Spleen (tissue), 7 donors: Measurements from ENCODE around the gene LRP1B.

Experiments
- CTCF ChIP-seq, 11 experiments: fragments of 200-600 bp in 7 of 11; fragments of 450-650 bp in 4 of 11; sonication (generic) in 4 of 11; IDR thresholded peaks in 8 of 11; conservative IDR thresholded peaks in 3 of 11; 1 replicate in 7 of 11; 2 replicates in 4 of 11; pipeline versions ENCODE4 v1.4.0 to v1.8.0; 2016 to 2021; ENCODE audit warnings: antibody characterized with exemption in 11 of 11, inconsistent platforms in 4 of 11, mild to moderate bottlenecking in 1 of 11
- POLR2A ChIP-seq, 3 donors: fragments of 450-650 bp; IDR thresholded peaks; one replicate each; pipeline ENCODE4 v1.5.1; 2017; ENCODE audit warnings: antibody characterized with exemption in 3 of 3, mild to moderate bottlenecking in 1 of 3
- POLR2AphosphoS5 ChIP-seq, 3 donors: sonication (generic); formaldehyde crosslinking; IDR thresholded peaks; one replicate each; pipeline ENCODE4 v1.5.1; 2017; ENCODE audit warnings: antibody characterized with exemption in 3 of 3
- donor health status: DM: no; HTN: no; CAD: no; lungs with moderate emphysema.
- donor health status: DM: no; HTN: no; CAD: no.
- donor health status: DM: no; HTN: no; CAD: no.

GRCh38 chr2:141142025-141142424 lies 988.8 kb downstream of the LRP1B start:
- TF ChIP-seq CTCF (IDR thresholded peaks at IDR 0.05 in 8 of 11, conservative IDR thresholded peaks at IDR 0.05 in 3 of 11): no peak
- no peak for TF ChIP-seq POLR2A (IDR thresholded peaks at IDR 0.05)
- TF ChIP-seq POLR2AphosphoS5 (IDR thresholded peaks at IDR 0.05): no peak
